ENCODE data around the gene CEP41.

CEP41 gene, protein sequence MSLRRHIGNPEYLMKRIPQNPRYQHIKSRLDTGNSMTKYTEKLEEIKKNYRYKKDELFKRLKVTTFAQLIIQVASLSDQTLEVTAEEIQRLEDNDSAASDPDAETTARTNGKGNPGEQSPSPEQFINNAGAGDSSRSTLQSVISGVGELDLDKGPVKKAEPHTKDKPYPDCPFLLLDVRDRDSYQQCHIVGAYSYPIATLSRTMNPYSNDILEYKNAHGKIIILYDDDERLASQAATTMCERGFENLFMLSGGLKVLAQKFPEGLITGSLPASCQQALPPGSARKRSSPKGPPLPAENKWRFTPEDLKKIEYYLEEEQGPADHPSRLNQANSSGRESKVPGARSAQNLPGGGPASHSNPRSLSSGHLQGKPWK

DNA sequence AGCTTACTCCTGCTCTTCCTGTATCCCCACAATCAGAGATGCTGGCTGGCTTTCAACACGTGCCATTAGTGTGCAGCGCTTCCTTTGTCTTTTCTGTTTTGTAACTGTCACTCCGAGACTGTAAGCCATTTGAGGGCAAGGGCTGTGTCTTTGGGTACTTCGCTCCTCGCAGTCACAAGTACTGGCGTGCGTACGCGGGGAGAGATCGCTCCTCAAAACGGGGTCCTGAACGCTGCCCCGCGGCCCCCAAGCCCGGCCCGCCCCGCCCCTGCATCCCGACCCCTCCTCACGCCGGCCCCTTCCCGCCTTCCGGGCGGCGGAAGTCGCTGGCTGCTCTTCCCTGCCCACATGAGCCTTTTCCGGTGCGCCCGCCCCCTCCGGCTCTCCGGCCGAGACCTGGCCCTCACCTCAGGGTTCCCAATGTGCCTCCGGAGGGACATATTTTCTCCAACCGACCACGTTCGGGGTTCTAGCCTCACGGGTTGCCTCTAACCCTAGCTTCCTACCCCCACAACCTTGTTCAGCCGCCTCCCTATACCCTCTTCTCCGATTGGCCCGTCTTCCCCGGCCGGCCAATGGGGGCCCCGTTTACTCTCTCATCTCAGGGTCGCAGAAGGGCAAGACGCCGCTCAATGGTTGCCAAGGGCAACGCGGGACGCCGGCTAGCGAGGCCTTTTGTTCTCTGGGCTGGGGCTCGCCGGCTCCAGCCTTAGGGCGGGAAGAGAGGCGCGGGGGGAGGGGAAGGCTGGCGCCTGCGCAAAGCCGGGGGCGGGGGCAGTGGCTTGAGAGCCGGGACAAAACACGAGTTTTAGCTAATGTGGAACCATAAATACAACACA is at the start of gene CEP41:
Gene CEP41 (minus strand): TSS at position 490 of the 839 bp plus-strand sequence. CDS start 50 bp downstream, at position 440.
- no peaks in the 10 kb centered on the region for H3K27me3 ChIP-seq (replicated peaks; ENCODE audit: control insufficient read depth, insufficient read depth, low read length)
- H3K36me3 ChIP-seq (ENCODE audit: control insufficient read depth, insufficient read depth, low read length, severe bottlenecking): no peaks in the 10 kb centered on the region
- H3K9ac ChIP-seq (ENCODE audit: low read length): peak within 1 kb of the TSS; percentile 91
- peaks cover 28% of the 10 kb centered on the region for H3K4me1 ChIP-seq (ENCODE audit: control insufficient read depth, insufficient read depth, low read length)
- H3K4me3 ChIP-seq (ENCODE audit: low read length): peak within 1 kb of the TSS; percentile 93
- DNase-seq (ENCODE audit: low read depth): peak; percentile 99
- no peaks in the 10 kb centered on the region for H3K9me3 ChIP-seq (ENCODE audit: control insufficient read depth, low read length)

GRCh38 chr7:130490311-130490791 is 49.5 kb upstream of the CEP41 start:
- no peaks in the 10 kb centered on the region for H3K9me3 ChIP-seq (ENCODE audit: control insufficient read depth, low read length)
- peaks cover 29% of the 10 kb centered on the region for H3K4me1 ChIP-seq (ENCODE audit: control insufficient read depth, insufficient read depth, low read length)
- H3K4me3 ChIP-seq (ENCODE audit: low read length): peak overlapping the region; percentile 85
- DNase-seq (ENCODE audit: low read depth): no peak
- H3K27me3 ChIP-seq (replicated peaks; ENCODE audit: control insufficient read depth, insufficient read depth, low read length): peaks cover 10% of the 10 kb centered on the region
- H3K9ac ChIP-seq (ENCODE audit: low read length): peak overlapping the region; percentile 83
- no peaks in the 10 kb centered on the region for H3K36me3 ChIP-seq (ENCODE audit: control insufficient read depth, insufficient read depth, low read length, severe bottlenecking)

DNA sequence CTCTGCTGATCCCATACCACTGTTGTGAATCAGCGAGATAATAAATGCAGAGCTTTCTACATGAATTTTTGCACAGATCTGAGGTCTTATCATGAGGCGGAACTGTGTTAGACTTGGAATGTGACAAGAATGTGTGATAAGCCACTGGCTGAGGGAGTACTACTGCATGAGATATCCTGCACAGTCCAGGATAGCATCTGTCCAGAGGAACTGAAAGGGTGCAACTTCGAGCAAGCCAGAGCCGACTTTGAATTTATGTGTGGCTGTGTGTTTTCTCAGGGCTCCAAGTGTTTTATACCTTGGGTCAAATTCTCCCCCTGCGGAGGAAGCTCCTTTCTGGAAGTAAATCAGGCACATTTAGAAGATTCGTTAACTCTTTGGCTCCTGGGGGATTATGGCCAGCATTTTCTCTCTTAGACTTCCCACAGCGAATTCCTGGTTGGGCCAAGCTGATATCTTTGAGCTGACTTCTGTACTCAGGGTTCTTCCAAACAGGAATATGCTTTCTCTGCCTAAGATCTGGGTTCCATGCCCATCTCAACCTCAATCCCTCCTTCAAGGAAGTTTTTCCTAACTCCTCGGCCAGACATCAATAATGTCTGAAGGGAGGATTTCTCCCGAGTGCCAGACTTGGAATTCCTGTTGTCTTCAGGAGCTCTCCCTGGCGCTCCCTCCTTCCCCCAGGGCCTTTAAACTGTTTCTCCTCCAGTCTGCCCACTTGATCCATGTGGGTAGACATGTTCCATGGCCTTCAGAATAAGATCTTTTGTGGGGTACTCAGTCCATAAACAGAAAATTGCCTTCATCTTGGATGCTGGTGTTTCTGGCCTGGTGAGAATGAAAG is 48.5 kb upstream of the CEP41 start:
- Histone ChIP-seq H3K4me1 (ENCODE audit: control insufficient read depth, insufficient read depth, low read length) (peaks cover 29% of the 10 kb centered on the region), H3K9ac (ENCODE audit: low read length) (peak overlapping the region; percentile 65), H3K4me3 (ENCODE audit: low read length) (no peak overlapping the region), H3K27me3 (replicated peaks; ENCODE audit: control insufficient read depth, insufficient read depth, low read length) (peaks cover 15% of the 10 kb centered on the region), H3K36me3 (ENCODE audit: control insufficient read depth, insufficient read depth, low read length, severe bottlenecking) (no peaks in the 10 kb centered on the region), H3K9me3 (ENCODE audit: control insufficient read depth, low read length) (no peaks in the 10 kb centered on the region)
- peak; percentile 35 for DNase-seq (ENCODE audit: low read depth)

DNA sequence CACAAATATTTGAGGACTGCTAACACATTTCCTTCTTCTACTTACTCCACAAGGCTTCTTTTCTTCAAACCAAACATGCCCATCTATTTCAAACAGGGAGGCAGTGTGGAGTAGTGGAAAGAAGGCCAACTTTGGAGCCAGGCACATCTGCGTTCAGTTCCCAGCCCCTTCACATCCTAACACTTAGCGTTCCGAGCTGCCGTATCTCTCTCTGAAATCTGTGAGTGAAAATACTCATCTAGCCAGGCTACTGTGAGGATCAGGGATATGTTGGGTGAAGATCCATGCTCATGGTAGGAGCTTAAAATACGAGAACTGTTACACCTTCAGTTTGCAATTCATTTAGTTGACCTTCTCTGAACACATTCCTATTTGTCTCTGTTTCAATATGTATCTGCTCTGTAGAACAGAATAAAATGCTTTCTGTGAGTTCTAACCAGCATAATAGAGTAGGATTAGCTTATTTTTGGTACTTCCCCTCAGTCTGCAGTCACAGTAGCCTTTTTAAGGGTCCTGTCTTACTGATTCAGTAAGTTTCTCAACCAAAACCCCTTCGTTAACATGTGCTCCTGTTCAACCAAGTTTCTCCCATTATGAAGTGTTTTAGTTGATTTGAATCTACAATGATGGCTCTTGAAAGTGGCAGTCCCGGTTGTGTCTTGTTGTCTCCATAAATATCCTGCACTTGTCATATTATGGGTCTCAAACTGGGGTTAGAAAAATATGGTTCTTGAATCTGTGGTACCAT is 47.8 kb upstream of the CEP41 start:
- no peaks in the 10 kb centered on the region for H3K36me3 ChIP-seq (ENCODE audit: control insufficient read depth, insufficient read depth, low read length, severe bottlenecking)
- H3K9me3 ChIP-seq (ENCODE audit: control insufficient read depth, low read length): no peaks in the 10 kb centered on the region
- H3K4me1 ChIP-seq (ENCODE audit: control insufficient read depth, insufficient read depth, low read length): peaks cover 29% of the 10 kb centered on the region
- no peak for DNase-seq (ENCODE audit: low read depth)
- peaks cover 15% of the 10 kb centered on the region for H3K27me3 ChIP-seq (replicated peaks; ENCODE audit: control insufficient read depth, insufficient read depth, low read length)
- H3K4me3 ChIP-seq (ENCODE audit: low read length): no peak overlapping the region
- no peak overlapping the region for H3K9ac ChIP-seq (ENCODE audit: low read length)

DNA sequence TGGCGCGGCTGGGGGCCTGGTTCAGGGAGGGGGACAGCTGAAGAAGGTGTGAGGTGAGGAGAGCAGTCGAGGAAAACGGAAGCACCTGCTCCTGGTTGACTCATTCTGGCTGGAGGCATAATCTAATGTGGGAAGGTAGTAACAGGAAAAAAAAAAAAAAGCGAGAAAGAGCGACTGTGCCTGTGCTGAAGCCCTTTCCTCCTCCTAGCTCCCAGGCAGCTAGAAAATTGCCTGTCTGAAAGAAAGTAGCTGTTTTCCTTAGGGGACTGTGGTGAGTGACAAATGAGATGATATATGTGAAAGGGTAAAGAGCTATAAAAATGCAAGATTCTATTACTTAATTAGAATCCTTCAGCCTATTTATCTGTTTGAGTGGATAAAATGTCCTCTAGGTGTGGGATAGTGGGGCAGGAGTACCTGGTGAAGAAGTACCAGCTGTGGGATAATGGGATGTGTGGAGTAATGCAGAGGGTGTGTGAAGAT is 46.2 kb upstream of the CEP41 start:
- no peaks in the 10 kb centered on the region for H3K36me3 ChIP-seq (ENCODE audit: control insufficient read depth, insufficient read depth, low read length, severe bottlenecking)
- peak overlapping the region; percentile 68 for H3K4me3 ChIP-seq (ENCODE audit: low read length)
- no peak for DNase-seq (ENCODE audit: low read depth)
- no peak overlapping the region for H3K9ac ChIP-seq (ENCODE audit: low read length)
- H3K4me1 ChIP-seq (ENCODE audit: control insufficient read depth, insufficient read depth, low read length): peaks cover 33% of the 10 kb centered on the region
- peaks cover 15% of the 10 kb centered on the region for H3K27me3 ChIP-seq (replicated peaks; ENCODE audit: control insufficient read depth, insufficient read depth, low read length)
- no peaks in the 10 kb centered on the region for H3K9me3 ChIP-seq (ENCODE audit: control insufficient read depth, low read length)

DNA sequence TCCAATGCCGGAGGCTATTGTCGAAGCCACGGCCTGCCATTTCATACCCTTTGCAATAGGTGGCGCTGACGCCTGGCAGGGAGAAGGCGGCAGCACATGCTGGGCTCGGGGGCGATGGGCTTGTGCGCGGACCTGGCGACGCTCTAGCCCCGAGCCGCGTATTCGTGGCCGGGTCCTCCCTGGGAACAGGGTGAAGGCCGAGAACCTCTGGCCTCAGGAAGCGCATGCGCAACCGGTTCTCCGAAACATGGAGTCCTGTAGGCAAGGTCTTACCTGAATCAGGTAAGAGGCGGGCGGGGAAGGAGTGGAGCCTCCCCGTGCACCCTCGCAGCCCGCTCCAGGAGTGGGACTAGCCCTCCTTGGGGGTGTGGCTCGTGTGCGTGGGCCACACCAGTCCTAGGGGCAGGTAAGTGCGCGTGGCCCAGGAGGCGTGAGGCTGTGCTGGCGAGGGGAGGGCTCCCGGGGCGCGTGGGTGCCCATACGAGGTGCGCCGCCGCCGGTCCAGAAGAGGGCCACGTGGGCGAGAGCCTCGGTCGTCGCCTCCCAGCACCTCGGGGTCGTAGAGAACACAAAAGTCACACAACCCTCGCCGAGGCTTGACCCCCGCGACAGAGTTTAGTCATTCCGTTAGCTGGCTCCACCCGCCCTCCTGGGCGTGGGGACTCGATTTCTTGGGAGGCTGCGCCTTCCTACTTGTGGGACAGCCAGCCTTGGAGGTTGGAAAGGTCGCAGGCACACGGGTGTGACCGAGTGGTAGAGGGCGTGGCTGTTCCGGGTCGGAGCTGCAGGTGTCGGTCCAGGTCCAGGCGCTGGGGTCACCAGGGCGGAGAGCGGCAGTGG is 45.5 kb upstream of the CEP41 start:
- H3K9ac ChIP-seq (ENCODE audit: low read length): peak overlapping the region; percentile 22
- no peak for DNase-seq (ENCODE audit: low read depth)
- peaks cover 40% of the 10 kb centered on the region for H3K4me1 ChIP-seq (ENCODE audit: control insufficient read depth, insufficient read depth, low read length)
- no peaks in the 10 kb centered on the region for H3K36me3 ChIP-seq (ENCODE audit: control insufficient read depth, insufficient read depth, low read length, severe bottlenecking)
- H3K4me3 ChIP-seq (ENCODE audit: low read length): peak overlapping the region; percentile 68
- H3K27me3 ChIP-seq (replicated peaks; ENCODE audit: control insufficient read depth, insufficient read depth, low read length): peaks cover 15% of the 10 kb centered on the region
- no peaks in the 10 kb centered on the region for H3K9me3 ChIP-seq (ENCODE audit: control insufficient read depth, low read length)

DNA sequence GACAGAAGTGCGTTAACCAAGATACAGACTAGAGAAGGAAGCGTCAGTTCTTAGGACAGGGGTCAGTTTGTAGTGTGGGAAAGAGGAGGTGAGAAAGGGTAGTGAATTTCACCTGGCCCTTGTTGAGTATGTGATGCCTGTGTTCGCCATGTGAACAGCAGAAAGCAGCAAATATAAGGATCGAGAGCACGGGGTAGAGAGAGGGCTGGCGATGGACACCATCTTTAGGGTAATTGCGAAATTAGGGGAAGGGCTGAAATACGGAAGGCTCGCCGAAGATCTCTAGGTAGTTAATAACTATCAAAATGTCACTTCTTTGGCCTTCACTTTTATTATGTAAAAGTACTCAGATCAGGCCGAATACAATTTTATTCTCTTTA is 44.9 kb upstream of the CEP41 start:
- Histone ChIP-seq H3K9ac (ENCODE audit: low read length) (no peak overlapping the region), H3K27me3 (replicated peaks; ENCODE audit: control insufficient read depth, insufficient read depth, low read length) (peaks cover 15% of the 10 kb centered on the region), H3K9me3 (ENCODE audit: control insufficient read depth, low read length) (no peaks in the 10 kb centered on the region), H3K4me3 (ENCODE audit: low read length) (peak overlapping the region; percentile 68), H3K36me3 (ENCODE audit: control insufficient read depth, insufficient read depth, low read length, severe bottlenecking) (no peaks in the 10 kb centered on the region), H3K4me1 (ENCODE audit: control insufficient read depth, insufficient read depth, low read length) (peaks cover 40% of the 10 kb centered on the region)
- no peak for DNase-seq (ENCODE audit: low read depth)

GRCh38 chr7:130483031-130483430 is 42.2 kb upstream of the CEP41 start:
- peaks cover 23% of the 10 kb centered on the region for H3K4me1 ChIP-seq (ENCODE audit: control insufficient read depth, insufficient read depth, low read length)
- H3K9ac ChIP-seq (ENCODE audit: low read length): no peak overlapping the region
- no peak for DNase-seq (ENCODE audit: low read depth)
- peaks cover 4% of the 10 kb centered on the region for H3K9me3 ChIP-seq (ENCODE audit: control insufficient read depth, low read length)
- no peaks in the 10 kb centered on the region for H3K36me3 ChIP-seq (ENCODE audit: control insufficient read depth, insufficient read depth, low read length, severe bottlenecking)
- H3K27me3 ChIP-seq (replicated peaks; ENCODE audit: control insufficient read depth, insufficient read depth, low read length): peaks cover 15% of the 10 kb centered on the region
- no peak overlapping the region for H3K4me3 ChIP-seq (ENCODE audit: low read length)

- H3K27me3 ChIP-seq (replicated peaks; ENCODE audit: control insufficient read depth, insufficient read depth, low read length): peaks cover 15% of the 10 kb centered on the region
- H3K4me1 ChIP-seq (ENCODE audit: control insufficient read depth, insufficient read depth, low read length): peaks cover 19% of the 10 kb centered on the region
- no peaks in the 10 kb centered on the region for H3K36me3 ChIP-seq (ENCODE audit: control insufficient read depth, insufficient read depth, low read length, severe bottlenecking)
- H3K4me3 ChIP-seq (ENCODE audit: low read length): no peak overlapping the region
- H3K9me3 ChIP-seq (ENCODE audit: control insufficient read depth, low read length): peaks cover 8% of the 10 kb centered on the region
- peak; percentile 47 for DNase-seq (ENCODE audit: low read depth)
- H3K9ac ChIP-seq (ENCODE audit: low read length): no peak overlapping the region
These were observed 41.1 kb upstream of the CEP41 start for GRCh38 chr7:130481898-130482297.

Data from adipocyte (in vitro differentiated cells).